PC-9 (cell line): ENCODE data around the gene VANGL2.

ENCODE experiments used
- EZH2 ChIP-seq: fragments of 200-600 bp; sonication (generic); IDR thresholded peaks from 2 replicates; pipeline ENCODE4 v1.8.0; 2017; ENCODE audit warnings: antibody characterized with exemption, low read depth
- TF ChIP-seq, protein P1 (sequence below): fragments of 200-600 bp; sonication (generic); conservative IDR thresholded peaks from 2 replicates; pipeline ENCODE4 v1.6.1; 2017; ENCODE audit warnings: mixed run types, antibody characterized with exemption, mild to moderate bottlenecking, moderate library complexity

DNA sequence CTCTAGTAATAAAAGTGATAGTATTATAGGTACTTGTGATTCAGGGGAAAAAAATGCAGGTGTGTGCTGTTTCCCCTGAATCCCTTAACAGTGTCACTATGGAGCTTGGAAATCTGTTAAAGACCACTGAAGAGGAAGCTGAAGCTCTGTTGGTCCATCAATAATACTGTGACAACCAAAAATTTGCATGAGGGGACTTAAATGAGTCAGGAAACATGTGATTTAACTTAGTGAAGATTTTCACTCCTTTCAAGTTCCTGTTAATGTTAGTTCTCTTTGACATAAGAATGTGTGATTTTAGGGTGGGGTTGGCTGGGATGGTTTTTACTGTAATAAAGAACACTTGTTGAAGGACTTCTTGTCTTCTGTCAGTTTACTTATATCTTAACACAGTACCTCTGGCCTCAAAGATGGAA, 32.0 kb downstream of the VANGL2 start:
- TF ChIP-seq EZH2 = no peak
- TF ChIP-seq, protein P1, sequence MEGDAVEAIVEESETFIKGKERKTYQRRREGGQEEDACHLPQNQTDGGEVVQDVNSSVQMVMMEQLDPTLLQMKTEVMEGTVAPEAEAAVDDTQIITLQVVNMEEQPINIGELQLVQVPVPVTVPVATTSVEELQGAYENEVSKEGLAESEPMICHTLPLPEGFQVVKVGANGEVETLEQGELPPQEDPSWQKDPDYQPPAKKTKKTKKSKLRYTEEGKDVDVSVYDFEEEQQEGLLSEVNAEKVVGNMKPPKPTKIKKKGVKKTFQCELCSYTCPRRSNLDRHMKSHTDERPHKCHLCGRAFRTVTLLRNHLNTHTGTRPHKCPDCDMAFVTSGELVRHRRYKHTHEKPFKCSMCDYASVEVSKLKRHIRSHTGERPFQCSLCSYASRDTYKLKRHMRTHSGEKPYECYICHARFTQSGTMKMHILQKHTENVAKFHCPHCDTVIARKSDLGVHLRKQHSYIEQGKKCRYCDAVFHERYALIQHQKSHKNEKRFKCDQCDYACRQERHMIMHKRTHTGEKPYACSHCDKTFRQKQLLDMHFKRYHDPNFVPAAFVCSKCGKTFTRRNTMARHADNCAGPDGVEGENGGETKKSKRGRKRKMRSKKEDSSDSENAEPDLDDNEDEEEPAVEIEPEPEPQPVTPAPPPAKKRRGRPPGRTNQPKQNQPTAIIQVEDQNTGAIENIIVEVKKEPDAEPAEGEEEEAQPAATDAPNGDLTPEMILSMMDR = no peak
